Stimulated activated CD8-positive, alpha-beta memory T cell treated with anti-CD3 and anti-CD28 coated beads, Interleukin-15, amount 100 ng/mL, for 4 hours (primary cell): ENCODE results near the gene GAS2.
A peak's percentile ranks its signal among the peaks of the same experiment; 100 is the strongest.

Experiments
- DNase-seq, 2 donors: peaks; one replicate each; pipeline ENCODE4 v3.0.0-alpha.2; 2020; ENCODE audit warnings: low read depth in 2 of 2

Gene GAS2

DNA sequence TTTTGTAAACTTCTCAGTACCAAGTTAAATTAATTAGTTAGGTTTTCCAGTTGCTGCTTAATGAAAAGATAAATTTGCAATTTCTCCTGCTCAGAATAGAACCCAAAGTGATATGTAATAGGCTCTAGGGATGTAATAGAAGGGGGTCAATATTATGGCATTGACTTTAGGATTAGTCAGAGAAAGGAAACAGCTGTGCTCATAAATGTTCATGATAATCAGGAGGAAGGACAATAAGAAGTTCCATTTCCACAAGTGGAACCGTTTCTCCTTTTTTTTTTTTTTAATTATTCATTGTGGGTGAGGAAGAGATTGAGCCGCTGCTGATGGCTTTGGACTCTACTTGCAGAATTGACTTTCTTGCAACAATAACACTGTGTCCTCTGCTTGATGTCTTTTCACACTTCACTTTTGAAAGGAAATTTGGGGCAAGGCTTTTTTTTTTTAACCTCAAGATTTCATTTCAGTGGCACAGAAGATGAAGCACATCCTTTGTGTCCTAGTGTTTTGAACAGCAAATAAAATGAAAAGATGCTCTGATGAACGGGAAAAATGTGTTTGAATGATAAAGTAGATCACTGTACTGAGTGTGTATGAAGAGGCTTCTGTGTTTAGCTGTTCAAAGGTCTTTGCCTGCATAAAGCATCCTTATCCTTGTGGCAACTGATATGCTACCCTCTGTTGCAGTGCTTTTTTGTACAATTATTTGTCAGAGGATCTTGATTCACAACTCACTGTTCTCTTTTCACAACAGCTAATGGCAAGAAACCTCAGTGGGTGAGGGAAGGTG lies 62.4 kb downstream of the GAS2 start:
- DNase-seq = no peak

DNA sequence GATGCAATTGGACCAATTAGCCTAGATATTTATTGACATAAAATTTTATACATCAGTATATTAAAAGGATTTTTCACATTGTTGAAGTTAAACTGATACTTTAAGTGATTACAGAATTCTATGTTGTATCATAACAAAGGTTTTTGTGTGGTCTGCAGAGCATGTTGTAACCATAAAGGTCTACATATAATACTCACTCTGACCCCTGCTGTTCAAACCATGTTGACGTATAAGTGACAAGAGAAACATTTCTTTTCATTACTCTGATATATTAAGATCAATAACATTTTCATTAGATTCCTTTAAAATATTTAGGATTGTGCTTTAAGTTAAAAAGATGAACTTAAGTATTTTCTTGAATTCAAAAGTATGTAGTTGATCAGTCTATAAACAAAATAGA lies 63.9 kb downstream of the GAS2 start:
- no peak for DNase-seq

DNA sequence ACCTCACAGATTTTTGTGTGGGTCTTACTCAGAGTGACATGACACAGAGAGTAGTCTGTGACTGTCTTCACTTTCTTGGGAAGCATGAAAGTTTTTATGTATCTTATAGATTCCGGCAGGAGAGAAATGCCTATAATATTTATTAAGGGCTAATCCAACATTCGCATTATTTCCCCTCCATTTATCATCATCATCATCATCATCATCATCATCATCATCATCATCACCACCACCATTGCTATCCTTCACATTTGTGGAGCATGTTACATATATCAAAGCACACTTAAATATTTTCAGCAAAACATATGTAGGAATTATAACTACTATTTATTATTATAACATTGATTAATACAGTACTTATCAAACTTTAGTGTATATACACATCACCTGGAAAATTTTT lies 66.2 kb downstream of the GAS2 start:
- no peak for DNase-seq

- DNase-seq = no peak
Observed at GRCh38 chr11:22733475-22734248, 67.3 kb downstream of the GAS2 start.

DNA sequence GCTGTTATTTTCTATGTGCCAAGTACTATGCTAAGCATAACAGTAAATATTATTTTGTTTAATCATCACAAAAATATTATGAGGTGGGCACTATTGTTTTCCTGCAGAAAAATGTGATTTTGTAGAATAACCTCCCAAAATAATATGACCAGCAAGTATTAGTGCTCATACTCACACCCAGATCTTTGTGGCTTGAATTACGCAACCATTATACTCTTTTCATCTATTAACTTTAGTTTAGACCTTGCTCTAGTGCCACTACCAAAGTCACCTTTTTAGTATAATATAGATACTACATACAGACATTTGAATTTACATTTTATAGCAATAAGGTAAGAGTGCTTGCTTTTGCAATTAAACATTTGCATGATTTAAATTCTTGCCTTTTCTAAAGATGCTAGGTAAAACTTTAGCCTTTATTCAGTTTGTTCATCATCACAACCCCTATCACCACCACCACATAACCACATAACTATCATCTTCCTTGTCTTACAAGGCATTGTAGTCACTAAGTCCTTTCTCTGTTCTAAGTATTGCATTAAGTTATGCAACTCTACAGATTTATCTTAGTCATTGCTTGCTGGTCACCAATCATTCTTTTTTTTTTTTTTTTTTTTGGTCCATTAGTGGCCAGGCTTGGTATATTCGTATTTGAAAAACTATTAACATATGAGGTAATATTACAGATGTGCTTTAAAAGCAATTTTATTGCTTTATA lies 68.4 kb downstream of the GAS2 start:
- DNase-seq = no peak

DNA sequence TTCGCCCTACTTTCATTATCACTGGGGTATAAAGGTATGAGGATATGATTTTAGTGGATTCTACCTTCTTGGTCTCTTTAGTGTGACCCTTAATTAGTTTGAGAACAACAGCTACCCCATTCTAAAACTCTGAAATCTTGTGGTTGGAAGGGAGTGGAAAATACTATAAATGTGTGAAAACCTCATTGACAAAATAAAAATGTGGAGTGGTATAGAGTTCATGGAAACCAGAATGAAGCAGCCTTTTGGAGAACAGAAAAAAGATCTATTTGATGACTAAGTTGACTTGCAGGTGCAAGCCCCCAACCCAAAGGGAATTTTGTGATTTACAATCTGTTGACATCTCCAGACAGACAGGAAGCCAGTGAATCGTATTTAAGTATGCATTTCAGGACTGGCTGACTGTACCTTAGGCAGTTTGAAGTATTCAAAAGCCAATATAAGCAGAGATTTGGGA lies 75.8 kb downstream of the GAS2 start:
- no peak for DNase-seq

- no peak for DNase-seq
Observed at GRCh38 chr11:22749536-22749935, 83.1 kb downstream of the GAS2 start.

GRCh38 chr11:22752908-22753310 lies 86.5 kb downstream of the GAS2 start:
- DNase-seq = no peak

DNA sequence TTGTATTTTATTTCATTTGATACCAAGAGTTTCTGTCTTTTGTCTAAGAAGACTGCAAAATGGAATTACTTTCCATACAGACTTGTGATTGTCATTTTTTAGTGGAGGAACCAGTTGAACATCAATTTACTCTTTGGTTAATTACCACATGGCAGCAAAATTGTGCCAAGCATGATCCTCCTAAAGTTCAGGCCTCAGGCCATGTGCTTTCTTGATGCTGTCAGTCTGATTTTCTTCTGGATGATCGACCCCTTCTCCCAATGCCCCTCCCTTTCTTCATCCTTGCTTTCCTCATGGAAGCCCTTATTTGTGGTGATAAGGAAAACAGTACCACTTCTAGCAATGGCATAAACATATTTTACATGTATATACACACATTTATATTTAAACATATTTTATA lies 87.0 kb downstream of the GAS2 start:
- DNase-seq = no peak

DNA sequence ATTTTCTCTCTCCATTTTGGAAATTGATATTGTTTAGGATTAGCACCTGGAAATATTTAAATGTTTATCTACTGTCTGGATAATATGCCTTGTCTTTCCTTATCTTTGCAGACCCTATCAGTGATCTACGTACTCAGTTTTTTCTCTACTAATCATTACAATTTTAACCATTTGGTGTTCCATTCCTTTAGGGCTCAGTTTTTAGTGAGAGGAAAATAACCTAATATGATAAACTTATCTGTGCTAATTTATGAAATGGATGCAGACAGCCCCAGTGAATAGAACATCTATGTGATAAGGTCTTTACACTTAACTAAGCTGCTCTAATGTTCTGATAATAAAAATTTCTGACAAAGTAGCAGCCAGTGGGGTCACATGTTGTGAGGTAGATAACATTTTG lies 94.7 kb downstream of the GAS2 start:
- no peak for DNase-seq

- DNase-seq = no peak
Observed at GRCh38 chr11:22763166-22763565, 96.8 kb downstream of the GAS2 start.

GRCh38 chr11:22764735-22765134 lies 98.3 kb downstream of the GAS2 start:
- DNase-seq = no peak

GRCh38 chr11:22768281-22768680 lies 101.9 kb downstream of the GAS2 start:
- DNase-seq = no peak

DNA sequence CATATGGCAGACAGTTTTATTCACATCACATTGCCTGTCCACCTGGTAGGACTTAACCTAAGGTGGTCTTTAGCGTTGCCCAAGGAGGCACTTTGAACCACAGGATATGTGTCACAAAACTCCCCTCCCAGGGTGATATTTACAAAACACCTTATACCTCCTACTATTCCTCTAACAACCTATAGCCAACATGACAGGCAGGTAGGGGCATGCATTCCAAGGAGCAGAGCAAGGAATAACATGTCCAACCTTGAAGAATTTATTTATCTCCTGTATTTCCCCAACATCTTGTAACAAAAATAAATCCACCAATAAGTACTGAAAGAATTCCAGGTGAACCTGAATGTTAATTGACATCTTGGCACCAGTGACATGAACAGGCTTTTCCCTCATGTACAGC lies 102.7 kb downstream of the GAS2 start:
- DNase-seq = no peak

GRCh38 chr11:22774716-22775115 lies 108.3 kb downstream of the GAS2 start:
- no peak for DNase-seq

DNA sequence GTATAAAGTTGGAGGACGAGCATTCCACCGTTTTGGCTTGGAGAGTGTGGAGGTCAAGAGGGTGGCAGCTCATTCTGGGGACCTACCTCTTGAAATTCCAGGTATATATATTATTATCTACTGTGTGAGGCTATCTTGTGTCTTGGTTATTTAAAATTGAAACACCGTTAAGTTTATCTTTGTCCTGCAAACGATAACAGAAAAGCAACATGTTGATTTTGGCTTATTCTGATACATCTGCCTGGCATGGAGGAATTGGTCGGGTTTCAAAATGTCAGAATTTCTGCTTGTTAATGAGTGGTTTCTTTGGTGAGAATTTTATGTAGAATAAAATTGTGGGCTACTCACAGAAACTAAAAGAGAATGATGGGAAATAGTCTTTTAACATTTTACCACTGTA lies 108.8 kb downstream of the GAS2 start:
- DNase-seq = no peak

- no peak for DNase-seq
Observed at GRCh38 chr11:22778642-22779041, 112.2 kb downstream of the GAS2 start.

GRCh38 chr11:22779850-22780249 lies 113.4 kb downstream of the GAS2 start:
- no peak for DNase-seq

- peak in 1 of 2 donors; percentile 1 for DNase-seq
Observed at GRCh38 chr11:22780952-22781593, 114.7 kb downstream of the GAS2 start.

GRCh38 chr11:22785251-22785650 lies 118.8 kb downstream of the GAS2 start:
- no peak for DNase-seq

GRCh38 chr11:22786475-22786874 lies 120.1 kb downstream of the GAS2 start:
- DNase-seq = no peak

- DNase-seq = no peak
Observed at GRCh38 chr11:22787055-22787454, 120.6 kb downstream of the GAS2 start.
